Naive B cell (primary cell): ENCODE measurements around the gene CSMD2. TPM values are rescaled to one million over a fixed set of nuclear protein-coding genes. Genes with fewer than 3 reads are reported as not detected.

Experiments used
- ATAC-seq, 2 donors: fragments of 150-1000 bp; cut with Tn5 transposase; 2 replicates each; pipeline ENCODE4 v1.10.0; 2021; ENCODE audit warnings: low read depth in 2 of 2, mild to moderate bottlenecking in 2 of 2, moderate library complexity in 2 of 2
- DNase-seq: peaks from one replicate; pipeline ENCODE4 v3.0.0; 2022
- H3K27ac Mint-ChIP-seq, 6 donors: one replicate each; pipeline ENCODE4 v1.8.0; 2020 to 2022; ENCODE audit warnings: mild to moderate bottlenecking in 6 of 6, mixed read lengths in 6 of 6, moderate library complexity in 5 of 6, inconsistent platforms in 2 of 6
- H3K27me3 Mint-ChIP-seq, 3 donors: one replicate each; pipeline ENCODE4 v1.8.0; 2021 to 2022; ENCODE audit warnings: mixed read lengths in 3 of 3, mild to moderate bottlenecking in 1 of 3
- H3K36me3 Mint-ChIP-seq, 2 donors: one replicate each; pipeline ENCODE4 v1.8.0; 2020 to 2022; ENCODE audit warnings: mixed read lengths in 2 of 2, inconsistent platforms in 1 of 2, mild to moderate bottlenecking in 1 of 2
- H3K4me1 Mint-ChIP-seq, 3 donors: one replicate each; pipeline ENCODE4 v1.8.0; 2020 to 2022; ENCODE audit warnings: mixed read lengths in 3 of 3, inconsistent platforms in 1 of 3, mild to moderate bottlenecking in 1 of 3, moderate library complexity in 1 of 3
- H3K4me3 Mint-ChIP-seq, 8 donors: one replicate each; pipeline ENCODE4 v1.8.0; 2020 to 2022; ENCODE audit warnings: mild to moderate bottlenecking in 8 of 8, mixed read lengths in 8 of 8, moderate library complexity in 8 of 8, inconsistent platforms in 2 of 8
- H3K9me3 Mint-ChIP-seq, 7 donors: one replicate each; pipeline ENCODE4 v1.8.0; 2020 to 2022; ENCODE audit warnings: mixed read lengths in 7 of 7, mild to moderate bottlenecking in 5 of 7, inconsistent platforms in 2 of 7, moderate library complexity in 1 of 7
- polyA plus RNA-seq, 6 donors: library from polyadenylated mRNA; unstranded; fragments of 300-500 nt; fragmentation: Illumina TruSeq; gene quantifications; one replicate each; pipeline ENCODE4 v1.2.3, GENCODE V29; 2021; ENCODE audit warnings: low read depth in 6 of 6

Gene CSMD2
- polyA plus RNA-seq, 6 donors from 2014 or later, result not detected

GRCh38 chr1:33636209-33636608 lies 528.8 kb downstream of the CSMD2 start:
- peaks cover 38 to 57% (median 48%) of the 10 kb centered on the region in 3 donors for H3K27me3 Mint-ChIP-seq
- H3K36me3 Mint-ChIP-seq, result no peaks in the 10 kb centered on the region
- H3K4me1 Mint-ChIP-seq, result peaks cover 0 to 11% (median 8%) of the 10 kb centered on the region in 3 donors
- no peaks in the 10 kb centered on the region for H3K9me3 Mint-ChIP-seq
- no peak for DNase-seq
- no peak for ATAC-seq
- no peak overlapping the region for H3K27ac Mint-ChIP-seq
- no peak overlapping the region for H3K4me3 Mint-ChIP-seq

- Mint-ChIP-seq H3K4me3 (no peak overlapping the region), H3K4me1 (peaks cover 0 to 11% (median 8%) of the 10 kb centered on the region in 3 donors), H3K27ac (peak overlapping the region in 2 of 6 donors; percentile 4 to 58), H3K36me3 (no peaks in the 10 kb centered on the region), H3K27me3 (peaks cover 38 to 64% (median 55%) of the 10 kb centered on the region in 3 donors), H3K9me3 (no peaks in the 10 kb centered on the region)
- no peak for ATAC-seq
- no peak for DNase-seq
These were observed 529.6 kb downstream of the CSMD2 start for GRCh38 chr1:33635336-33636012.

GRCh38 chr1:33634806-33635205 lies 530.2 kb downstream of the CSMD2 start:
- Mint-ChIP-seq H3K4me1 (peaks cover 0 to 11% (median 8%) of the 10 kb centered on the region in 3 donors), H3K4me3 (peak overlapping the region in 1 of 8 donors; percentile 10), H3K27me3 (peaks cover 40 to 70% (median 60%) of the 10 kb centered on the region in 3 donors), H3K36me3 (no peaks in the 10 kb centered on the region), H3K9me3 (no peaks in the 10 kb centered on the region), H3K27ac (peak overlapping the region in 1 of 6 donors; percentile 1)
- DNase-seq (no peak), ATAC-seq (no peak)

GRCh38 chr1:33634143-33634542 lies 530.9 kb downstream of the CSMD2 start:
- Mint-ChIP-seq H3K4me1 (peaks cover 0 to 11% (median 8%) of the 10 kb centered on the region in 3 donors), H3K9me3 (no peaks in the 10 kb centered on the region), H3K36me3 (no peaks in the 10 kb centered on the region), H3K27me3 (peaks cover 36 to 72% (median 61%) of the 10 kb centered on the region in 3 donors), H3K4me3 (no peak overlapping the region), H3K27ac (no peak overlapping the region)
- ATAC-seq (no peak), DNase-seq (no peak)

- DNase-seq, result peak; percentile 61
- Mint-ChIP-seq H3K27ac (no peak overlapping the region), H3K36me3 (no peaks in the 10 kb centered on the region), H3K4me1 (peaks cover 0 to 11% (median 8%) of the 10 kb centered on the region in 3 donors), H3K4me3 (peak overlapping the region in 2 of 8 donors; percentile 22 to 35), H3K27me3 (peaks cover 29 to 69% (median 68%) of the 10 kb centered on the region in 3 donors), H3K9me3 (no peaks in the 10 kb centered on the region)
- peak; percentile 61 to 64 for ATAC-seq
These were observed 531.8 kb downstream of the CSMD2 start for GRCh38 chr1:33633019-33633801.

GRCh38 chr1:33630686-33631085 lies 534.3 kb downstream of the CSMD2 start:
- no peaks in the 10 kb centered on the region for H3K9me3 Mint-ChIP-seq
- no peak for ATAC-seq
- no peak overlapping the region for H3K27ac Mint-ChIP-seq
- H3K4me1 Mint-ChIP-seq, result peaks cover 0 to 11% (median 8%) of the 10 kb centered on the region in 3 donors
- H3K27me3 Mint-ChIP-seq, result peaks cover 41 to 75% (median 70%) of the 10 kb centered on the region in 3 donors
- no peaks in the 10 kb centered on the region for H3K36me3 Mint-ChIP-seq
- H3K4me3 Mint-ChIP-seq, result no peak overlapping the region
- DNase-seq, result no peak

- Mint-ChIP-seq H3K9me3 (no peaks in the 10 kb centered on the region), H3K27ac (no peak overlapping the region), H3K4me3 (no peak overlapping the region), H3K36me3 (no peaks in the 10 kb centered on the region), H3K4me1 (no peaks in the 10 kb centered on the region), H3K27me3 (peaks cover 41 to 63% (median 56%) of the 10 kb centered on the region in 3 donors)
- ATAC-seq (no peak), DNase-seq (no peak)
These were observed 538.2 kb downstream of the CSMD2 start for GRCh38 chr1:33626801-33627200.

GRCh38 chr1:33624991-33625870 lies 539.8 kb downstream of the CSMD2 start:
- H3K27me3 Mint-ChIP-seq, result peaks cover 41 to 58% (median 44%) of the 10 kb centered on the region in 3 donors

GRCh38 chr1:33624261-33624990 lies 540.6 kb downstream of the CSMD2 start:
- Mint-ChIP-seq H3K27me3 (peaks cover 36 to 50% (median 39%) of the 10 kb centered on the region in 3 donors), H3K4me3 (no peak overlapping the region), H3K36me3 (no peaks in the 10 kb centered on the region), H3K9me3 (peaks cover 0 to 9% (median 0%) of the 10 kb centered on the region in 7 donors), H3K4me1 (no peaks in the 10 kb centered on the region), H3K27ac (peak overlapping the region in 1 of 6 donors; percentile 34)
- ATAC-seq (no peak), DNase-seq (no peak)

More at GRCh38 chr1:33624991-33625870, 539.8 kb downstream of the CSMD2 start:
- no peak for ATAC-seq
- Mint-ChIP-seq H3K4me3 (no peak overlapping the region), H3K27ac (no peak overlapping the region), H3K36me3 (no peaks in the 10 kb centered on the region), H3K4me1 (no peaks in the 10 kb centered on the region), H3K9me3 (peaks cover 0 to 9% (median 0%) of the 10 kb centered on the region in 7 donors)
- no peak for DNase-seq

GRCh38 chr1:33623811-33624210 lies 541.2 kb downstream of the CSMD2 start:
- Mint-ChIP-seq H3K4me3 (no peak overlapping the region), H3K27me3 (peaks cover 34 to 47% (median 39%) of the 10 kb centered on the region in 3 donors), H3K36me3 (no peaks in the 10 kb centered on the region)

GRCh38 chr1:33622757-33623156 lies 542.3 kb downstream of the CSMD2 start:
- no peak for DNase-seq
- Mint-ChIP-seq H3K4me3 (no peak overlapping the region), H3K4me1 (no peaks in the 10 kb centered on the region), H3K27me3 (peaks cover 36 to 49% (median 44%) of the 10 kb centered on the region in 3 donors), H3K27ac (no peak overlapping the region), H3K36me3 (no peaks in the 10 kb centered on the region), H3K9me3 (peaks cover 0 to 9% (median 0%) of the 10 kb centered on the region in 7 donors)
- ATAC-seq, result no peak

More at GRCh38 chr1:33623811-33624210, 541.2 kb downstream of the CSMD2 start:
- ATAC-seq, result no peak
- H3K9me3 Mint-ChIP-seq, result peaks cover 0 to 9% (median 0%) of the 10 kb centered on the region in 7 donors
- no peak overlapping the region for H3K27ac Mint-ChIP-seq
- H3K4me1 Mint-ChIP-seq, result no peaks in the 10 kb centered on the region
- DNase-seq, result no peak

- Mint-ChIP-seq H3K9me3 (peaks cover 0 to 9% (median 0%) of the 10 kb centered on the region in 7 donors), H3K4me1 (peaks cover 0 to 2% (median 0%) of the 10 kb centered on the region in 3 donors), H3K4me3 (no peak overlapping the region), H3K36me3 (no peaks in the 10 kb centered on the region), H3K27me3 (peaks cover 35 to 46% (median 41%) of the 10 kb centered on the region in 3 donors), H3K27ac (no peak overlapping the region)
- no peak for DNase-seq
- ATAC-seq, result no peak
These were observed 546.4 kb downstream of the CSMD2 start for GRCh38 chr1:33618636-33619035.
